ENCODE measurements around the gene SUFU. TPM values are rescaled to one million over a fixed set of nuclear protein-coding genes. Genes with fewer than 3 reads are reported as not detected.

Gene SUFU
- total RNA-seq, 1 donor from 2014 or later: 7.4 TPM

DNA sequence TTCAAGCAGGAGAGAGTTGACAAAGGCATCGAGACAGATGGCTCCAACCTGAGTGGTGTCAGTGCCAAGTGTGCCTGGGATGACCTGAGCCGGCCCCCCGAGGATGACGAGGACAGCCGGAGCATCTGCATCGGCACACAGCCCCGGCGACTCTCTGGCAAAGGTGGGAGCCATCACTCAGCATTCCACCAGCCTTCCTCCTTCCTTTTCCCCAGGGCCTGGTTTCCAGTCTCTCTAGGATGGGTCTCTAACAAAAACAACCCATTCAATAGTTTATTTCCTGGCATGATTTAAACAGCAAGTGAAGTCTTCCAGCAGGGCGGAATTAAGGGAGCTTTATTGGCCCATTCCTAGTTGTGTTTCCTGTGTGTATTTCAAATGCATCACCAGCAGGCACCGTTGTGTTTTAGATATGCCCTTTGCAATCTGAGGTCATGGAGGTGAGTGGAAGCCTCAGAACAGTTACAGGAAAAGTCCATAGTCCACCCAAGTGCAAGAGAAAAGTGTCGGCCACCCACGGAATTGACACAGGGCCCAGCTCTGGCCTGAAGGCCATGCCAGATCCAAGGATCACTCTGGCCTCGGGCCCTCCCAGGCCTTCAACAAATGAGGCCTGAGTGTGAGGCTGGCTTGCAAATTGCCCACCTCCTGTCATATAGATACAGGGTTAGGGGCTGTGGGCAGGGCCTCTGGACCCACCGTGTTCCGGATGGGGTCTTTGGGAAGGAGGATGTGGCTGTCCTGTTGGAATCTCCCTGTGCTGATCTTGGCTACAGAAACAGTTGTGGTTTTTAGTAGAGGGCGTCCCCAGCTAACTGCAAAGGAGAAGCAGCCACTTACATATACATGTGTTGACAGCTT, 93.6 kb downstream of the SUFU start:
- no peak for DNase-seq

DNA sequence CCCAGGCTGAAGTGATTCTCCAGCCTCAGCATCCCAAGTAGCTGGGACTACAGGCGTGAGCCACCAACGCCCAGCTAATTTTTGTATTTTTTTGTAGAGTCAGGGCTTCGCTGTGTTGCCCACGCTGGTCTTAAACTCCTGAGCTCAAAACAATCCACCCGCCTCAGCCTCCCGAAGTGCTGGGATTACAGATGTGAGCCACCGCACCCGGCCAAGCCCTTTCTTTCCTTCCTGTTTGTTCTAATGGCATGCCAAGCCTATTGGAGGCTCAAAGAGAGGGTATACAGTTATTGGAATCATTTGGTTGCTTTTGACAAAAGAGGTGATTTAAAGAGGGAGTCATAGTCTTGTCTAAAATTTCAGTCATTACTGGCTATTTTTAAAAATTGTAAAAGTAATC, 94.5 kb downstream of the SUFU start:
- no peak for DNase-seq

DNA sequence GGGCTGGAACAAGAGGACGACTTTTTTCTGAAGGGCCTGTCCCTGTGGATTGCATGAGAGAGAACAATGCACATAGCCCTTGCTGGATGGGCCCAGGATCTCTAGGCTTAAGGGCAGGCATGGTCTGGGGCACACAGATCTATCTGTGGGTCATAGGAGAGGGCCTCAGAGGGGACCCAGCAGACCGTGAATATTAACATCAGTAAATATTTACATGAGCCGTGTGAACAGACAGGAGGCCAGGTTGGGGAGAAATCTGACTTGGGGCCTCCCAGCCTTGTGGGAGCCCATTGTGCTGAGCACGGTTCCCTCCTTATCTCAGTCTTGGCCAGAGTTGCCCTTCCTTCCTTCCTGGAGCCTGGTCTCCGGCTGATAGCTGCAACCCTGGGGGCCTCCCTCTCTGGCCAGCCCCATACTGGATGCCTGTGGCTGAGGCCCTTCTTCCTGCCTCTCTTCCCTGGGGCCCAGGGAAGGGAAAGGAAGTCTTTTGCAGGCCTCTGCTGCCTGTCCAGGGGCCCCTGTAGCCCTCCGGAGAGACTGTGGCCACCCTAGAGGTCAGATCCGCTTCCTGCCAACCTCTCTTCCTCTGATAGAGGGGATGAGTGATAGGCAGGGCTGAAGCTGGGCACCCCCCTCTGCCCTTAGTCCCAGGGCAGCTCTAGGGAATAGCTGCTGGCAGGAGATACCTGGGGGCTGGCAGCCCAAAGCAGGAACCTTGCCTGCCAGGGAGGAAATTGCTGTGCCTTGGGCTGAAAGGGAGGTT, 96.0 kb downstream of the SUFU start:
- no peak for DNase-seq

DNA sequence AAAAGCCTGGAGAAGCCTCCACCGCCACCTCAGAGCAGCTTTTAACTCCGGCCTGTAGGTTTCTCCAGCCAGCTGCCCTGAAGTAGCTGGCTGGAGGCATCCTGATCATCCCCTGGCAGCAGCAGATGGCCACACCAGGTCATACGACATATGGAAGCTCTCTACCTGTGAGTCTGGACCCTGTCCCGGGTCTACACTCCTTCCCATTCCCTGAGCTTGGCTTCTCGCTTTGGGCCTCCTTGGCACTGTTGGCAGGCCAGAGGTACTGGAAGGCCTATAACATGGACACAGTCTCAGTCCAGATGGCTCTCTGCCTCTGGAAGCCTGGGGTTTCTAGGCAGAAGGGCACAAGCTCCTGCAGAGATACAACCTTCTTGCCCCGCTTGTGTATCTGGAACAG, 97.0 kb downstream of the SUFU start:
- no peak for DNase-seq

DNA sequence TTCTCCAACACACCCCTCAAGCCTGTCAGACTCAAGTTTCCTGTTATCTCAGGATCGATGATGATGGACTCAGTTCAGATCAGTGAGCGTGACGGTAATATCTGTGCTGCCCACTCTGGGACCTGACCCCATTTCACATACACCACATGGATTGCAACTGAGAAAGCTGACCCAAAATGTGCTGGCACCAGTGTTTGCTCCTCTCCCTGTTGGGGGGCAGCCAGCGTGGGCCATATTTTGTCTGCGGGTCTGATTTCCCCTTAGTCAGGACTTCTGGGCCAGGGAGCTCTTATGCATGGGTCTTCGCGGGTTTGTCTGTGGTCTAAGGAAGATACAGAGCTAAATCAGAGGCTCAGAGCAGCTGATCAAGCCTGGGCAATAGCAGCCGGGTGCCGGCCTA, 97.9 kb downstream of the SUFU start:
- DNase-seq: no peak

DNA sequence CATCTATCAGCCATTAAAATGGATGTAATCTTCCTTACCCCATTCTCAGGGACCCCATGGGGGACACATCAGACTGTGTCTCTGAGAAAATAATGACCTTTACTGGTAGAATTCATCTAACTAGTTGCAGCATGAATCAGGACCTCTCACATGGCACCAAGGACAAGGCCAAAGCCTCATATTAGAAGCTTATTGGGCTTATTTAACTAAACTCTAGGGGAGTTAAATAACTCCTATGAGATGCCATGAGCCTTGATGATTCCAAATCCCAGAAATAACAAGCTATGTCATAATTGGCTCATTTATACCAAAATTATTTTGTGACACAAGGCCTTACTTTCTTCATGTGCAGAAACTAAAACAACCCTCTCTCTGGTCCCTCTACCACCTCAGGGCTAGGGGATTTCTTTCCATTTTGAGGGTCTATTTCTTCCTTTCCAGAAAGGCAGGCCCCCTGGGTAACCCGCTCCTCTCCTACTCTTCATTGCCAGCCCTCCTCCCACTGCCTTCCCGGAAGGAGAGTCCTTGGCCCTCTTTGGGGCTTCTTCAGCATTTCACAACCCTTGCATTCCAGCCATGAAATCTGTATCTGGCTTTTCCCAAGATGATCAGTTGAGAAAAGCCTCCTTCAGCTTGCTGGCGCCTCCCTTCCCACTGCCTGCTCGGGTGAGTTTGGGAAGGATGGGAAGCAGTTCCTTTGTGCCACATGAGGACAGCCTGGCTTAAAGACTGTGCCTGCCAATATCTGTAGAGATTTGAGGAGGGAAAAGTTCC, 98.7 kb downstream of the SUFU start:
- no peak for DNase-seq

DNA sequence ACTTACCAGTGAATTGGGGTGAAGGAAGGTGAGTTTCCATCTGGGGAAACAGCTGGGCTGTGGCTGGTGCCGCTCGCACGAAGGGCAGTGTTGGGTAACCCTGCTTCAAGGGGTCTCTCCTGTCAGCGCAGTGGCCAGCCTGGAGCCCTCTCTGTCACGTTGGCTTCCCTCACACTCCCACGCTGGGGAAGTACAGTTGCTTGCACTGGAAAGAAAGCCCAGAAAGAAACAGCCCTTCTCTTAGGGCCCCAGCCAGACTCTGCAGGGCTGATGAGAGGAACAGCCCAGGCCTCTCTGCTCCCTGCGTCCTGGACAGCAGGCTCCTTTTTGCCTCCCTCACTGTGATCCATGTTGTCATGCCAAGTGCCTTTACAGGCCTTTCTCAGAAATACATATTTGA, 100.2 kb downstream of the SUFU start:
- no peak for DNase-seq

DNA sequence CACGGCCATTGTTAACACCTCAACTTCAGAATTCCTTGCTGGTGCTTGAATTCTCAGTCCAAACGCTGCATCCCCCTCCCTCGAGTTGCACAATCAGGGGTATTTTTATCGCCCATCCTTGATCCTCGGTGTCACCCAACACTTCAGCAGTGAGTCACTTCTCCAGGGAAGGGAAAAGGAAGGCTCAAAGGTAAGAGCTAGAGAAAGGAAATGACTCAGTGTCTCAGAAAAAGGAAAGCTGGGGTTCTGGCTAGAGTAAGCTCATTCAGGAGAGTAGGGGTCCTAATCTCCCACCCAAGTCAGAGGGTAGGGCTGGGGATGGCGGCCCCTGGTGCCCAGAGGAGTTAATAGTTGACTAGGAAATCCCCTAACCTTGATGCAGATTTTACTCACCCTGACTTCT, 100.7 kb downstream of the SUFU start:
- no peak for DNase-seq

DNA sequence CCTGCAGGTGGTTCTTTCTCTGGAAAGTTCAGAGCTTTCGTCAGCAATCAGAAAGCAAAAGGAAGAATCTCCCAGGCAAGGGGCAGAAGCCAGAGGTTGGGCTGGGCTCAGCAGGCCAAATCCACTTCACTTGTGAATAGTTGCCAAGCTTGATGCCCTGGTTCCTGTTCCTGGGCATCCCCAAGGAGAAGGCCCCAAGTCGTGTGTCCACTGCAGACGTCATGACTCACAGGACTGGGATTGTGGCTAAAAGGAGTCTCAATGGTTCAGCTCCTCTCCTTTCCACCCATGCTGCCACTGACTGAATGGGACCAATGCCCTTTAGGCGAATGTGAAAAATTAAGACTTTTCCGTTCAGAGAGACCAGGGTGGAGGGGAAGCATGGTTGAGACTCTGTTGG, 101.9 kb downstream of the SUFU start:
- DNase-seq: no peak

DNA sequence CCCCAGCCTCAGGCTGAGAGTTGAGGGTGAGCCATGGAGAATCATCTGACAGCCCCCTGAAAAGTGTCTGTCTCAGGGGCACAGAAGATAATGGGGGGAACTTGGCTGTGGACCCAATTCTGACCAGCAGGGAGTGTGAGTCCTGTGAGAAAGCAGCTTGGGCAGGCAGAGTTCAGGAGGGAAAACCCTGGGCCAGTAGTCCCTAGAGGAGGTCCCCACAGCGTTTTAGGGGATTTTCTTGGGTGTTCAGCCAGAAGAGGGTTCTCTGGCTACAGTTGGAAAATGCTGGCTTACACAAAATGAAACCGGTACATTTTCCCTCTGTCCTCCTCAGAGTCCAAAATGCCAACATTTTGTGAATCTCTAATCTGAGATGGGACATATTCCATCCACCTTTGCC, 104.7 kb downstream of the SUFU start:
- no peak for DNase-seq

DNA sequence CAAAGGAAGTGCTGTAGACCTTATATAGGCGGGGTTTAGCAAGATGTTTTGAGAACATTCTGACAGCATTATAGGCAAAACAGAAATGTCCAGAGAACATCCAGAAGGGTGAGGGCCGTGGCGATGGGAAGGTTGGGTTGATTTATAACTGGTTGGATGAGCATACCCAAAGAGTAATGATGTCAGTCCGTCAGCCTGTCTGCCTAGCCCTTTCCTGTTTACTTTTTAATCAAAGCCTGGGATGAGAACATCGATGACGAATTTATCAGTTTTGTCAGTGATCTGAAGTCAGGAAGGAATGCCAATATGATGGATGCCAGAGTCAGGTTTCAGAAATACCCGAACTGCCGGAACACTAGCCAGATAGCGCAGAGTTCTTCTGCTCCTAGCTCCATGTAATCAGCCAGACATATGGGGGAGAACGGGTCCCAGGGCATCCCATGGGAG, 106.7 kb downstream of the SUFU start:
- DNase-seq: no peak

DNA sequence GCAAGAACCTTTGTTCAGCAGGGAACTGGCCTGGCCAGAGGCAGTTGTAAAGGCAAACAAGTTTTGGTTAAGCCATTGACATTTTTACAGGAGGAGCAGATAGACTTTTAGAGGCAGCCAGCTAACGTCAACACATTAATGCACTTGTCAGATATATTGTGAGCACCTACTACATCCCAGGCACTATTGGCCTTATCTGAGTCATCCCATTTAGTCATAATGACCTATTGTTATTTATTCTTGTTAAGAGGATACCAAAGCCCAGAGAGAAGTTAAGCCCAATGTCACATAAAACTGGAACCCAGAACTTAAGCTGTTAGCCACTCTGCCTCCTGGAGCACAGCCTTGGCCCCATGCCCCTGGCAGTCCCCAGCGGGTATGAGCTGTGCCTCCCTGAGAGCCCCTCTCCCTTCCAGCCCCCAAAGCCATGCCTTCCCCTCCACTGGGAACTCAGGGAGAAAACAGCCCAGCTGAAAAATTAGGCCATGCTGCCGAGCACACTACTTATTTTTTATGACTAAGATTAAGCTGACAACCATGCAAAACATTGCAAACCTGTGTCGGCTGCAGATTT, 107.8 kb downstream of the SUFU start:
- no peak for DNase-seq

DNA sequence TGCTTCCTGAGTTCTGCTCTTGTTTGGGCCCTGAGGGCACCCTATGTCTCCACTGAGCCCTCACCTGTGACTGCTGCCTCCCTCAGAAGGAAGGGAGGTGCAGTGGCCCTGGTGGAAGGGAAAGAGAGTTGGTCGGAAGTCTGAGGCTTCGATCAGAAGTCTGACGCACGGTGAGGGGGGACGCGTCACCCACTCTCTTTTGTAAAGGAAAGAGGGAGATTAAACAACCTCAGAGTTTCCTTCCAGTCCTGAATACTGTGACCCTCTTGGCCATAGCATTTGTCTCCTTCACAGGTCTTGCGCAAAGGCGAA, 109.1 kb downstream of the SUFU start:
- no peak for DNase-seq

DNA sequence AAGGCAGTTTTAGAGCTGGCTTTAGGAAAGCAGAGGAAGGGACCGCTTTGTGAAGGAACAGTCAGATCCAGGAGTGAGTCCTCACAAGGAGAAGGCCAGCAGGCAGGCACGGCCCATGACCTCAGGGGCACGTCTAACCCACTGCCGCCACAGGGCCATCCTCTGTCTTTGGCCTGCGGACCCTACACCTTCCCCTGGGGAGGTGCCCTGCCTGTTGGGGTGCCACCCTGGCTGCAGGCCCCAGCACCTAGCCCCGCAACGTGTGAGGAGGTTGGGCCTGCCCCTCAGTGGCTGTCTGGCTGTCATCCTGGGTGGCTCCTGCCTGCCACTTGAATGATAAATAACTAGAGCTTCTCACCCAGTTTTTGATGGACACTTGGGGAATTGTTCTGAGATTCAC, 109.5 kb downstream of the SUFU start:
- no peak for DNase-seq

DNA sequence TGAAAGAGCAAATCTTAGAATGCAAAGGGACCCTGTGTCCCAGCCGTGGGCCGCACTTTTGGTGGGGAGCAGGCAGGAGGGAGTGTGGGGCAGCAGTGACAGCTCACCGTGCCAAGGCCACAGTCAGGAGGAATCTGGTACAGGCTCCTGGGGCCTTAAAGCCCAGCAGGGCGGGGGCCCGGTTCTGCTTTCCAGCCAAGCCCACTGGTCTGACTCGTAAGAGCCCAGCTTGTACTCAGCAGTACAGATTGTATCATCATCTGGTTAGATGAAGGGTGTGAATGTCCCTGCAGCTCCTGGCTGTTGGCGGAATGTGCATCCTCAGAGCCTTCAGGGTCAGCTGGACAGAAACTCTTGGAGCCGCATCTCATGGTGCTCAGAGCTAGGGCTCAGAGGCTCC, 110.0 kb downstream of the SUFU start:
- no peak for DNase-seq

DNA sequence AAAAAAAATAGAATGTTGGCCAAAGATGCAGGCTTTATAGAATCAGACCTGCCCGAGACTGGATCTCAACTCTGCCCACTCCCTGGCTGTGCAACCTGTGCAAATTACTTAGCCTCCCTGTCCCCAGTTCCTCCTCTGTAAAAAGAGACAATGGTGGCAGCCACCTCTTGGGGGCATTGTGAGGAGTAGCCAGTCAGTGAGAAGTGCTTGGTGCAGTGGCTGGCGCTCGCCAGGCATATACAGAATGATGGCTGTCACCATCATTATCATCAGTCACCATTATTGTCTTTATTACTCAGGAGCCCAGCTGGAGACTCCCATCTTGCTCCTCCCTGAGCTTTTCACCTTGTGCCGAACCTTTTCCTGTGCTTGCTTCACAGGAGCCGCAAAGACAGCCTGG, 111.1 kb downstream of the SUFU start:
- no peak for DNase-seq

DNA sequence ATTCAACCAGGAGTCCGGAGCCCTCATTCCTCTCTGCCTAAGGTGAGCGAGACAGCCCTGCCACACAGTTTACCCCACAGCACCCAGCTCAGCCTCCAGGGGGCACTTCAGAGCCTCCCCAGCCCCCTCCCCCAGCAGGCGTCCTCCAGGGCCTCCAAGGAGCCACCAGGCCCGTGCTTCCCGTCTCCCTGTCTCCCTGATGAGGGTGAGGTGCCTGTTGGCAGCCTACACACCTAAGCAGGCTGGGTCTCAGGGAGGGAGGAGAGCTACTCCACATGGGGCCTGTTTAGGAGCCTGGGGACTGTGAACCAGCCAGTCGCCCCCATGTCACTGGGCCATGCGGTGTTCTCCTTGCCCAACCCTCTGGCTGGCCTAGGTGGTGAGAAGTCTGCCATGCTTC, 111.6 kb downstream of the SUFU start:
- no peak for DNase-seq

DNA sequence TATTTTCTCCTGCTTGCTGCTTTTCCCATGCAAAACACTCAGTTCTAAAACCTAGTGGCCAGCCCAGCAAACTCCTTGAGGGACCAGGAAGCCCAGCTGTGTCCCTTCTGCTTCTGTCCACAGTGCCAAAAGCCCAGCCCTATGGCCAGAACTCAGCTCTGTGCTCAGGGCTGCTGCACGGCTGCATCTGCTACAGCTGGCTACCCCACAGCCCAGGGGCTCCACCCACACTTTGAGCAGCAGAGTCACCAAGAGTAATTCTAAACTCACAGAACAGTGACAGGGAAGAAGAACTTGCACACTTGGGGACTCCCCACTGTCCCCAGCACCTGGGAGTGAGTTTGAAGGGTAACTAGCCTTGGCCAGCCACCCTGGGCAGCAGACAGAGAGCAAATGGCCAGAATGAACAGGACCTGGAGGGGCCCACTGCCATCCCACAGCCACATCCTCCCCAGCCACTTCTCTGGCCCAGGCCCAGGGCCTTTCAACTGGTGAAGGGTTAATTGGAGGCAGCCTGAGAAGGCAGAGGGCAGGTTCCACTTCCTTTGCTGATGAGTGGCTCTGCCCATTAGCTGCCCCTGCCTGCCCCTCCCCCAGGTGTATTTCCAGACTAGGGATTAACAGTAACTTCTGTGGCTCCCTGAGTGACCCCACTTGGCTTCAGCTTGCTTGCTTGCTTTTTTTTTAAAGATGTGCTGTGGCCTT, 112.4 kb downstream of the SUFU start:
- peak; percentile 50 for DNase-seq

DNA sequence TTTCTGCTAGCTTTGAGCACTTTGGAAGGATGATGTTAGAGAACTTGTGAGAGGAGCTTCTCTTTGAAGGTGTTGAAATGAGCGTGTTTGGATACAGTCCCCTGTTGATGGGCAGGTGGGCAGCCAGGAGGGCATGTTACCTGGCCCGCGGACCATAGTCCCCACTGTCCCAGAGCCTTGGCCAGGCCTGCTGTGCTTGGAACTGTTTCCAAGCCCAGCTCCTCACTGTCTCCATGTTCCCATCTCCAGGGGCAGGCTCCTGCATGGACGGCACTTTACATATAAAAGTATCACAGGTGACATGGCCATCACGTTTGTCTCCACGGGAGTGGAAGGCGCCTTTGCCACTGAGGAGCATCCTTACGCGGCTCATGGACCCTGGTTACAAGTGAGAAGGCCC, 113.3 kb downstream of the SUFU start:
- no peak for DNase-seq

DNA sequence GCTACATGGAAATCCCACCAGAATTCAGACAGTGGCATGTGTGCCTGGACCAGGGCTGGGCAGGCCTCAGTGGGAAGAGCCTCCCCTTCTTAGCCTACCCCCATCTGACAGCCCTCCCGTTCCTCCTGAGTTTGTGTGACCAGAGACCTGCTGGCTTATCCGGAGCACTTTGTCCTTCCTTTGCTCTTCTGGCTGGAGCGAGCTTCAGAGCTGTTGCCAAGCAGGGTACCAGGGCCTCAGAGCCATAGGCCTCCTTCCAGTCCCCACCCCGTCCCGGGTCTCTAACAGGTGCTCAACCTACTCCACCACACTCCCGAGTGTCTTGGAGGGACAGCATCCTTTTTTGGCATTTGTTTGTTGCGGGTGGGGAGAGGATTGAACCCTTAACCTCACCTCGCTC, 114.0 kb downstream of the SUFU start:
- DNase-seq: no peak

DNA sequence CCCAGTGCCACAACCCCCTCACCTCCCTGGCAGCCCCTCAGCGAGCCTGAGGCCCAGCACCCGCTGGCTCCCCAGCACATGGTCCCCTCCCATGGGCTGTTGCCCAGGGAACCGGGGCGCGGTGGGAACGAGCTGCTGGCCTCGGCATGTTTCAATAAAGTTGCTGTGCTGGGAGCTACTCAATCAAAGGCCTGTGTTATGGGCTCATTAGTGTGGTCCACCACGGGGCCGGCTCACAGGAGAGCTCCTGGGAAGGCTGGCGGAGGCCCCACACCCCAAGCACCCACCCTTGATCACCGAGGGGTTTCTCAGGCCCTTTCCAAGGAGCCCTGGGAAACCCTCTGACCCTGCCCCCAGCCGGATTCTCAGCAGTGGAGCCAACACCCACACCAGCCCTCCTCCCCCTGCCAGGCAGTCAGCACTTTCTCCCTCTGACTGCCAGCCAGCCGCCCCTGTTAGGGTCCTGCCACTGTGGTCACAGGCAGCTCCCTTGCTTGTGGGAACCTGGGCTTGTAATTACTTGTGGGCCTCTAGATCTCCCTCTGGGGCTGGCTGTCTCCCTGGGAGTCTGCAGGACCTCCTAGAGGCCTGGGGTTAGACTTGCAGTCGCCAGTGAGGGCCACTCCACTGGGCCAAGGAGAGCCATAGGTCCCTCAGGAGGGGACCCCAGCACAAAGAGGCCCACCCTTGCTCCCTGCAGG, 115.7 kb downstream of the SUFU start:
- no peak for DNase-seq

Measured in skin of body (tissue), 2 donors.